ENCODE data around the gene FOXJ2. TPM values are rescaled to one million over a fixed set of nuclear protein-coding genes. Genes with fewer than 3 reads are reported as not detected.

The FOXJ2 gene
- total and polyA plus RNA-seq, 2 of the 4 experiments (the other 2 are of a cell fraction), result 3.0 to 8.4 TPM

DNA sequence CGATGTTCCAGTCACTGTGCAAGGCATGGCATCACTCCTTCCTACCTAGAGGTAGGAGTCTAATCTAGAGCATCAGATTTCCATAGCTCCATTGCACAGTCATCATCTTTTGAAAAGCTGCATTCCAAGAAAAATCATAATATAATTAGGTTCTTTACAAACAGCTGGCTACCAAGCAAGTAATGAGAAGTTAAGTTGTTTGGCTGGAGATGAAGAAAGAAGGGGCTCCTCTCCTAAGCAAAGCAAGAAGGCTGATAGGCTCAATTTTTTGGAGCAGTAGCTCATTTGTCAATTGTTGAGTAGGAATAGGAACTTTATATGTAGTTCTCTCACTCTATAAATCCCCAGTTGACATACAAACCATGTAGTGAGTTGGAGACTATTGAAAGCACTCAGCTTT lies 8.3 kb downstream of the FOXJ2 start:
- H3K27me3 ChIP-seq (ENCODE audit: control insufficient read depth, insufficient read depth, low read length), result no peaks in the 10 kb centered on the region
- ChIA-PET POLR2A (ENCODE audit: unreplicated experiment) (no interaction called here), CTCF (interaction anchor here (1.5 kb wide), 1 partner anchor 38 kb away, joined by 11 read pairs; no protein-coding TSS in a partner anchor)
- no peak for TF ChIP-seq RAD21 (IDR thresholded peaks at IDR 0.05; ENCODE audit: low read length)
- TF ChIP-seq NFE2L2 (IDR thresholded peaks at IDR 0.05; ENCODE audit: low read depth, low read length), result no peak
- no peak for TF ChIP-seq MAFK (IDR thresholded peaks at IDR 0.05; ENCODE audit: low read depth, low read length)
- TF ChIP-seq BHLHE40 (IDR thresholded peaks at IDR 0.05; ENCODE audit: low read depth, low read length), result no peak
- no peak for TF ChIP-seq MXI1 (IDR thresholded peaks at IDR 0.05; ENCODE audit: borderline replicate concordance, low read depth, low read length)
- no peak for TF ChIP-seq RCOR1 (IDR thresholded peaks at IDR 0.05; ENCODE audit: insufficient replicate concordance, low read length)
- TF ChIP-seq CHD1 (IDR thresholded peaks at IDR 0.05; ENCODE audit: low read depth, low read length), result no peak
- TF ChIP-seq CTCF (conservative IDR thresholded peaks at IDR 0.05; ENCODE audit: low read depth, low read length), result no peak
- no peak for TF ChIP-seq CEBPB (IDR thresholded peaks at IDR 0.05; ENCODE audit: low read depth, low read length)
- TF ChIP-seq RFX5 (IDR thresholded peaks at IDR 0.05; ENCODE audit: low read depth, low read length), result no peak
- no peak for TF ChIP-seq FOS (IDR thresholded peaks at IDR 0.05; ENCODE audit: low read depth, low read length)
- no peak for TF ChIP-seq MAZ (IDR thresholded peaks at IDR 0.05; ENCODE audit: borderline replicate concordance, low read depth, low read length)
- no peak for TF ChIP-seq SMC3 (IDR thresholded peaks at IDR 0.05; ENCODE audit: low read depth, low read length)
- TF ChIP-seq POLR2A (IDR thresholded peaks at IDR 0.05; ENCODE audit: low read depth, low read length), result no peak
- TF ChIP-seq, protein P1, sequence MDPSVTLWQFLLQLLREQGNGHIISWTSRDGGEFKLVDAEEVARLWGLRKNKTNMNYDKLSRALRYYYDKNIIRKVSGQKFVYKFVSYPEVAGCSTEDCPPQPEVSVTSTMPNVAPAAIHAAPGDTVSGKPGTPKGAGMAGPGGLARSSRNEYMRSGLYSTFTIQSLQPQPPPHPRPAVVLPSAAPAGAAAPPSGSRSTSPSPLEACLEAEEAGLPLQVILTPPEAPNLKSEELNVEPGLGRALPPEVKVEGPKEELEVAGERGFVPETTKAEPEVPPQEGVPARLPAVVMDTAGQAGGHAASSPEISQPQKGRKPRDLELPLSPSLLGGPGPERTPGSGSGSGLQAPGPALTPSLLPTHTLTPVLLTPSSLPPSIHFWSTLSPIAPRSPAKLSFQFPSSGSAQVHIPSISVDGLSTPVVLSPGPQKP (IDR thresholded peaks at IDR 0.05; ENCODE audit: borderline replicate concordance, low read depth, low read length), result no peak
- TF ChIP-seq USF2 (IDR thresholded peaks at IDR 0.05; ENCODE audit: low read depth, low read length), result no peak
- H4K5ac ChIP-seq (ENCODE audit: low read depth, low read length), result no peak overlapping the region
- peaks cover 8% of the 10 kb centered on the region for H3K4me1 ChIP-seq (ENCODE audit: control insufficient read depth, insufficient read depth, low read length)
- H3K9me3 ChIP-seq (ENCODE audit: control insufficient read depth, insufficient read depth, low read length), result no peaks in the 10 kb centered on the region
- DNase-seq, result no peak
- intact Hi-C loops (cut with micrococcal nuclease) (no loop called here), in situ Hi-C loops (cut with MboI; ENCODE audit: low sequenced_read_pairs) (loop anchor here (5.0 to 25.0 kb wide), 2 partner anchors 37 to 403 kb away; no protein-coding TSS in a partner anchor), dilution Hi-C loops (cut with HindIII; ENCODE audit: low sequenced_read_pairs, unreplicated experiment) (no loop called here)
- H2AFZ ChIP-seq (replicated peaks; ENCODE audit: low read length, poor library complexity), result no peak overlapping the region
- ATAC-seq (ENCODE audit: low read depth), result no peak
- peaks cover 29% of the 10 kb centered on the region for H3K36me3 ChIP-seq (ENCODE audit: control insufficient read depth, insufficient read depth, low read length)
- no peak overlapping the region for H4K91ac ChIP-seq (ENCODE audit: insufficient read depth, low read depth, low read length)
- H2BK5ac ChIP-seq (ENCODE audit: low read depth, low read length, poor library complexity, severe bottlenecking), result no peak overlapping the region
- H3K9ac ChIP-seq (ENCODE audit: low read depth, low read length), result no peak overlapping the region
- H2BK15ac ChIP-seq (ENCODE audit: low read depth, low read length), result no peak overlapping the region
- no TSS peak for BruUV-seq (replicated peaks)
- H4K20me1 ChIP-seq (ENCODE audit: insufficient read depth, low read length), result peaks cover 32% of the 10 kb centered on the region
- no peak overlapping the region for H2BK120ac ChIP-seq (ENCODE audit: low read depth, low read length)
- no peak overlapping the region for H3K56ac ChIP-seq (ENCODE audit: extremely low read depth, insufficient read depth, low read length)
- no peak overlapping the region for H3K27ac ChIP-seq (ENCODE audit: insufficient read depth, low read length)
- no peak overlapping the region for H3K18ac ChIP-seq (ENCODE audit: low read depth, low read length)
- no CpG with 5 or more reads among the region's 1 CpG for WGBS, 2 experiments (ENCODE audit: extremely low coverage in 2 of 2, insufficient read length in 1 of 2)
- no peak overlapping the region for H2BK20ac ChIP-seq (ENCODE audit: low read depth, low read length)
- no peak overlapping the region for H3K14ac ChIP-seq (replicated peaks; ENCODE audit: low read depth, low read length)
- H3K4ac ChIP-seq (ENCODE audit: low read depth, low read length), result no peak overlapping the region
- H3K23ac ChIP-seq (ENCODE audit: low read depth, low read length), result no peak overlapping the region
- no peak overlapping the region for H2AK5ac ChIP-seq (ENCODE audit: low read depth, low read length)
- H3K4me3 ChIP-seq (ENCODE audit: insufficient read depth, low read depth, low read length), result no peak overlapping the region
- H3K79me1 ChIP-seq (ENCODE audit: low read depth in 1 of 2, low read length in 2 of 2), result peaks cover 24 to 49% of the 10 kb centered on the region in 2 experiments
- no peak overlapping the region for H3K4me2 ChIP-seq (ENCODE audit: low read depth, low read length)
- no peak overlapping the region for H4K8ac ChIP-seq (ENCODE audit: low read depth in 2 of 2, low read length in 2 of 2)
- no peak overlapping the region for H2AK9ac ChIP-seq (replicated peaks; ENCODE audit: low read depth, low read length, poor library complexity)
- H3K9me1 ChIP-seq (ENCODE audit: insufficient read depth, low read length), result peaks cover 21% of the 10 kb centered on the region

Measured in IMR-90 (cell line).